SK-N-DZ (cell line): ENCODE results near the gene TREM1.
"Not testable (repeated sequence)": the region's sequence is repeated elsewhere in the genome, so short reads cannot be mapped to it uniquely, and the experiment has no call there.

Source experiments
- DNase-seq: peaks from one replicate; pipeline ENCODE4 v3.0.0-alpha.2; 2015; ENCODE audit warnings: low spot score

TREM1 gene

GRCh38 chr6:41258196-41258493, 28.3 kb downstream of the TREM1 start:
- no peak for DNase-seq

GRCh38 chr6:41257369-41258195, 28.9 kb downstream of the TREM1 start:
- peak; percentile 23 for DNase-seq

- DNase-seq, result no peak
Measured at GRCh38 chr6:41256383-41256782, 30.1 kb downstream of the TREM1 start.

GRCh38 chr6:41255638-41256246, 30.7 kb downstream of the TREM1 start:
- DNase-seq, result no peak

- no peak for DNase-seq
Measured at GRCh38 chr6:41255110-41255509, 31.4 kb downstream of the TREM1 start.

- no peak for DNase-seq
Measured at GRCh38 chr6:41252401-41253169, 33.9 kb downstream of the TREM1 start.

- no peak for DNase-seq
Measured at GRCh38 chr6:41247882-41248705, 38.4 kb downstream of the TREM1 start.

GRCh38 chr6:41247288-41247865, 39.1 kb downstream of the TREM1 start:
- DNase-seq, result no peak

GRCh38 chr6:41246529-41246928, 40.0 kb downstream of the TREM1 start:
- not testable (repeated sequence) for DNase-seq

- DNase-seq, result no peak
Measured at GRCh38 chr6:41239467-41240159, 46.9 kb downstream of the TREM1 start.

- DNase-seq, result no peak
Measured at GRCh38 chr6:41237128-41237527, 49.4 kb downstream of the TREM1 start.

GRCh38 chr6:41236276-41236675, 50.2 kb downstream of the TREM1 start:
- no peak for DNase-seq

- DNase-seq, result no peak
Measured at GRCh38 chr6:41232667-41233066, 53.8 kb downstream of the TREM1 start.

GRCh38 chr6:41231246-41231645, 55.2 kb downstream of the TREM1 start:
- DNase-seq, result no peak

- DNase-seq, result no peak
Measured at GRCh38 chr6:41229721-41230120, 56.8 kb downstream of the TREM1 start.

GRCh38 chr6:41228616-41229015, 57.9 kb downstream of the TREM1 start:
- no peak for DNase-seq

GRCh38 chr6:41228096-41228495, 58.4 kb downstream of the TREM1 start, which contains the start of gene TREML4:
Gene TREML4, plus strand, starts transcription at chr6:41228349. Its CDS starts 79 bp downstream, at chr6:41228428.
- no peak for DNase-seq

GRCh38 chr6:41226752-41227151, 59.7 kb downstream of the TREM1 start:
- DNase-seq, result no peak

- no peak for DNase-seq
Measured at GRCh38 chr6:41224800-41225199, 61.7 kb downstream of the TREM1 start.
